Ammon's horn (tissue), 1 donor: ENCODE results near the gene TP63.

Experiments used
- DNase-seq: peaks from one replicate; pipeline ENCODE4 v3.0.0-alpha.2; 2016; ENCODE audit warnings: low spot score

Gene TP63

GRCh38 chr3:189821262-189821661 is 190.1 kb downstream of the TP63 start:
- no peak for DNase-seq

- DNase-seq = no peak
These were observed 191.5 kb downstream of the TP63 start for GRCh38 chr3:189822726-189823125.

GRCh38 chr3:189824629-189825312 is 193.6 kb downstream of the TP63 start:
- DNase-seq = no peak

- no peak for DNase-seq
These were observed 195.4 kb downstream of the TP63 start for GRCh38 chr3:189826566-189826965.

GRCh38 chr3:189827108-189827507 is 195.9 kb downstream of the TP63 start:
- no peak for DNase-seq

GRCh38 chr3:189830401-189830800 is 199.2 kb downstream of the TP63 start:
- DNase-seq = no peak

- DNase-seq = no peak
These were observed 202.1 kb downstream of the TP63 start for GRCh38 chr3:189833266-189833665.

DNA sequence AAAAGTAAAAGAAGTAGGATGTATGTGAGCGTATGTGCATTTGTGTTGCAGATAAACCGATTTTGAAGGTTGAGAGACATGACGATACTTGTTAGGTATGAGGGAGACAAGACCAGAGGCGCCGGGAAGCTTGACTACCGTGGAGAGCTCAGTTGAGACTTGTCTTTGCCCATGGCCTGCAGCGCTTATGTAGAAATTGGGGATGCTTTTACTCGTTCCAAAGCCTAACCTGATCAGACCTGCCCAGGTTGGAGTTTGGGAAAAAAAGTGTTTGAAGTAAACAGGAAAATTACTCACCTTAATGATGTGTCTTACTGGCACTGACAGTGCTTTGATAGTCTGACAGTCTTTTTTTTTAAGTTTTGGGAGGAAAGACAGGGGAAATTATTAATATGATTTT is 202.8 kb downstream of the TP63 start:
- no peak for DNase-seq

DNA sequence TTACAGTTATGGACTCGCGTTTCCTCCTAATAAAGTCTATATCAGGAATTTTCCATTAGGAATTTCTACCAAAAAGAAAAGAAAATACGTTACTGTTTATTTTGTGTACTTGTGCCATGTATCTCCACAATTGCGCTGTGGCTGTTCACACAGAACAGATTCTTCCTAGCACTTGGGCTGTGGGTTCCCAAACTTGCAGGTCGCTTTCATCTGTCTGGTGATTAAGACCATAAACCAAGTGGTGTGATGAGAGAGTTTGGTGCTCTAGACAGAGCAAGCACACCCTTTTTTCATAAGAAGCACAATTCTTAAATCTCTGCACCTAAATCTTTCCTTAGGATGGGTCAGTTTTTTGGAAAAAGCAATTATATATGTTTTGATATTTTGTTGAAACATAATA is 203.3 kb downstream of the TP63 start:
- DNase-seq = no peak

GRCh38 chr3:189836795-189837194 is 205.6 kb downstream of the TP63 start:
- DNase-seq = no peak

- no peak for DNase-seq
These were observed 207.1 kb downstream of the TP63 start for GRCh38 chr3:189838291-189838690.

DNA sequence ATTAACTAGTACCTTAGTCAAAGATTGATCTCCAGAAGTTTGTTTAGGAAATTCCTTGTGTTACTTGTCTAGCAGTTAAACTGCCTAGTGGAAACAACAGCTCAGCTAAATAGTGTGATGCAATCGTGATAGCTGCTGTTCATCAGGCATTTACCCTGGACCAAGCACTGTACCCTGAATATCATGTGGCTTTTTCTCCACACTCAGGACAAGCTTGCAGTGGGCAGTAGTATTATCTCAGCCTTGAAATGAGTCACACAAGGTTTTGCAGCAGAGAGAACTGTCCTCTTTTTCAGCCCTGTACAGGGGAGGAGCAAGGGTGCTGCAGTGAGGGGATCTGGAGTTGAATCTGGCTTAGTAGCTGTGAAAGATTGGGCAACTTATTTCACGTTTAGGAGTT is 208.4 kb downstream of the TP63 start:
- no peak for DNase-seq

DNA sequence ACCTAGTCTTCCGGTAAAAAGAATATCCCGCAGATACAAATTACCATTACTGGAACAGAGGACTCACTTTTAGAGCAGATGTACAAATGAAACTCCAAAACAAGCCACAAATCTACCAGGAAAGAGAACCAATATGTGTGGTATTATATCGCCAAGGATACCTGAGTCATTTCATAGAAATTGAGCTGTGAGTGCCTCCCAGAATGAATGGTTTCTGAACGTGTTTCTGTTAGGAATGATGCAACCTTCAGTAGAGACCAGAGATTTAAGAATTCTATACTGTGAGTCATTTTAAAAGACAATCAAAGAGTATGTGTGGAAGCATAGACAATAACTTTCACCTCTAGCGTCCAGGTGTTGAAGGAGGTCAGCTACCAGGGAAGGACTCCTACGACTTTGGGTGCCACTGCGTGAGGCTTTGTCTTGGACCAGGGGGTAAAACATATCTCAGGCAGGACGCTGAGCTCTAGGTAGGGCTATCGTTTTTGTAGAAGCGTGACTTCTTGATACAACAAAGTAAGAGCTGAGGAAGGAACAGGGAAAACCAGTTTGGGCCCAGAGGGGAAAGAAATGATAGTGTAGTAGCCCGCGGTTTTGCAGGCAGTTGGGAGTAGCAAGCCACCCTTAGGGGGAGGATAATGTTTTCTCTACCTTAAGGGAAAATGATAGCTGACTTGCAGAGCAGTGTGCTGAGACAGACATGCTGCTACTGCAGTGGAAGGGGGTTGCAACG is 210.4 kb downstream of the TP63 start:
- DNase-seq = no peak

DNA sequence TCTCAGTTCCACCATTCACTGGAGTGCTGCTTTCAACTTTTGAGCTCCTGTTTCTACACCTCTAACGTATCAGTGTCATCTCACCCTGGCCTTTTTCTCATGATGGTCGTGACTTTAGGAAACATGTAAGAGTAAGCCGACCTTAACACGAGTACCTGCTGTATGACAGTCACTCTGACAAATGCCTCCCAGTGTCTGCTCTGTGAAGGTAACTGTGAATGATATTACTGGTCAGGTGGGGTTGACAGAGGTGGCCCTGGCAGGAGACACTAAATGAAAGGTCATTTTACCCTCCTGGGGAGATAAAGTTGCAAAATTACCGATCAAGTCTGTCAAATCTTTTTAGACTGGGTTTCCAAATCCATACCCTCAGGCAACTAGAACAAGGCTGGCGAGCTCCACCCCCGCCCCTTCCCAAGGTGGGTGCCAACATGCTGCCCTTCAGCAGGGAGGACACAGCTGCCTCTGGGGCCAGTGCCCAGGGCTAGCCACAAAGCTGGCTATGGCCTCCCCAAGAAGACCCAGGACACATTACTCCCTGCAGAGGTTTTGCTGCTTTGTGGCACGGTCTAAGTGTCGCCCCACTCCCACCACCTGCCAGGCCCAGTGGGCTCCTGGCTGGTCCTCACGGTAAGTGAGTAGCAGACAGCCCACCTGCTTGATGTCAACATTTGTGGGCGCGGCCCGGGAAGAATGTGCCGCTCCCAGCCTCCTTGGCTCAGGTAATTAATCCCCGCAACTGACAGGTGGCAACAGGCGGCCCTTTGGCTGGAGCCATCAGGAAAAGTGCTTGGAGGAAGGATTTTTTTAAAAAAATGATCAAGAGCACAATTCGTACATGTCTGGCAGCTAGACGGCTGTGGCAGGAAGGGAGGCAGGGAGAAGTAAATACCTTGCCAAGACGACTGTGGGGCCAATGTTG is 211.8 kb downstream of the TP63 start:
- no peak for DNase-seq

DNA sequence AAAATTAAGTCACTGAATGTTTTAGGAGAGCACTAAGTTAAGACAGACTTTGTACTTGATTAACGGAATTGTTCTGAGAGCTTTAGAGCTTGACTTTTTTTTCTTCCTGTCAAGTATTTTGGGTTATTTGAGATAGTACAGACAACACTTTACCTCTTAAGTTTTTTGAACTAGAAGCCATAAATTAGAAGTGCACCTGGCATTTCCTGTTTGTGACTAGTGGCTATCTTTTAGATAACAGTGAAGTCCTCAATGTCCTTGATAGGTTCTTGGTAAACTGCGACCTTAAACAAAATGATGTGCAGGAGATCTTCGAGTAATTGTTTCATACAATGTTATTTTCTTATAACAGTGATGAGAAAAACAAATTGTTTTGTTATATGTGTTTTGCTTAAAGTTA is 213.9 kb downstream of the TP63 start:
- DNase-seq = no peak

DNA sequence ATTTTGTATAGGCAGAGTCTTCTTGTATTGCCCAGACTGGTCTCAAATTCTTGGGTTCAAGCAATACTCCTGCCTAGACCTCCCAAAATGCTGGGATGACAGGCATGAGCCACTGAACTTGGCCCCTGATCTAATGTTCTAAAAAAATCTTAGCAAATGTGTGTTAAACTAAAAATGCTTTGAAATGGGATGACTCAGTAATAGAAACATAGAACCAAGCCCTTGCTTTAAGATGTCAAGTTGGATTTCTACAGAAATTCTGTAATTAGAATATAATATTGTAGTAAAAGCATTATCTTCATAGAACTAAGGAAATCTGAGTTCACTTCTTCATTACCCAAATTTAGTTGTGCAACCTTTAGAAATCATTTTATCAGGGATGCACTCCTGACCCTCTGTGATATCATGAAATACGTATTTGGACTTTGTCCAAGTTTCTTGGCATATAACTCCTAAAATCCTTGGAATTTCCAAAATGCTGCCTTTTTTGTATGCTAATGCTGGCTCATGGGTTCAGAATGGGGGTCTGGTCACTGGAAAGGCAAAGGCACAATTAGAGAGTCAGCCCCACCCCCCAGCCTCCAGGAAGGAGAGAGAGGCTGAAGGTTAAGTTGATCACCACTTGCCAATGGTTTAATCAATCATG is 217.3 kb downstream of the TP63 start:
- DNase-seq = no peak

DNA sequence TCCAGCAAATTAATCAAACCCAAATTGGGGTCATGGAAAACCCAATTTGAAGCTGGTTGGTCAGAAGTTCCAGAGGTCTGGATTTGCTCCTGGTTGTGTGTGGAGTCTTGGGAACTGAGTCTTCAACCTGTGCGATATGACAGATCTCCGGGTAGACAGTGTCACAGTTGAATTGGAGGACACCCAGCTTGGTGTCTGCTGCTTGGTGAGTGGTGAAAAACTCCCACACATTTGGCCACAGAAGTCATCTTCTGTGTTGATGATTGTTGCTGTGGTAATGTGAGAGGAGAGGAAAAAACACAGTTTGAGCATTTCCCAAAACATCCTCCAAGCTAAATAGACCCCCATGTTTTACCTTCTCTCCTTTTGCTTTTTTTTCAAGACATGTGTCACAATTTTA is 218.1 kb downstream of the TP63 start:
- DNase-seq = no peak

DNA sequence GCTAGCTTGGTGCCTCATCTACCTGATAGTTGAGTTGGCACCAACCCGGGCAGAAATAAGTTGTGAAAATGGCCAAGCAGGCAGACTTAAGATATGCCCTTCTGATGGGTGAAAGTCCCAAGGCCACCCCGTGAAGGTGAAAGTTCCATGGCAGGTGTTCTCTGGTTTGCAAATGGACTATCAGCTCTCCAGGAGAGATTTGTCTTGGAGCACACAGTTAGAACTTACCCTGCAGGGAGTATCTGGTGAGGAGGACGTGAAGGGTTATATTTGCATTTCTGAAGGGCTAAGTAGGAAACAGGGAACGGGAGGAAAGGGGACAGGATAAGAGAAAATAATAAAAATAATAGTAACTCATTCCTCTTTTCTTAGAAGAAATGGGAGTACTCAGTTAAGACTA is 220.5 kb downstream of the TP63 start:
- no peak for DNase-seq

- DNase-seq = no peak
These were observed 222.7 kb downstream of the TP63 start for GRCh38 chr3:189853906-189854305.

DNA sequence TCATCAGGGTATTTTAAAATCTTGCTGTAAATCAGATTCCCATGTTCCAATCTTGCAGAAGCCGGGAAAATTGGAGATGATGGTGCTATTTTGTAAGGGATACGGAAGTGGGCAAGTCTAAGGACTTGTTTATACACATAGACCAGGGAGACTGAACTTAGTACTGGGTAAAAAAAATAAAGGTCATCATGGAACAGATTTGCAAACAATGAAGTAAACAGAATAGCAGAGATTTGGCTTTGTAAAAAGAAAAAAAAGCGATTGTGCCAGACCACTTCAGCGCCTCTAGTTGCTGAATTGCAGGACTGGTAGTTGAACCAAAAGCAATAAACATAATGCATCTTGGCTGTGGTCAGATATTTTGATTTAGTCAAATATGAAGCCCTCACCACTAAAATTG is 229.1 kb downstream of the TP63 start:
- DNase-seq = no peak

DNA sequence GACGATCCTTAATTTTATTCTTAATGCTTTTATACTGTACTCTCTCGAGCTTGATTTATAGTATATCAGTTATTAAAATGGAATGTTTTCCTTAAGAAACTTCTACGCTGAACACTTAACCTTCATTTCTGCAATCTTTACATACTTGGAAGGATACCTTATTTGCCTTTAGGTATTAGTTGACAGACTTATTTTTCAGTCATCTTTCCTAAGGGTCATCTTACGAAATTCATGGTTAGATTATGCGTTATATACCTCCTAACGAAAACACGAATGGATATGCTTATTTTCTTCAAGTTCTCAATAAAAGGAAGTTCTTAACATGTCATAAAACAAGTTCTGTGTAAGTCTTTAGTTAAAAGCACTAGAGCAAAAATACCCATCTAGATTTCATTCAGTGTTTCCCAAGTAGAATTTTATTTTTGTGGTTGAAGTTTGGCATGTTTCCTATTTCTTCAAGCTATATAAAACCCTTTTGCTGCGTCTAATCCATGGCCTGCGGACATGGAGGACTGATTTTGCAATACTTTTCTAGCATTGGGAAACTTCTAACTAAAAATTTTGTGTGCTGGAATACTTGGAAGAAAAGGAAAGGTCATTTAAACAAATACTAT is 231.3 kb downstream of the TP63 start:
- no peak for DNase-seq

DNA sequence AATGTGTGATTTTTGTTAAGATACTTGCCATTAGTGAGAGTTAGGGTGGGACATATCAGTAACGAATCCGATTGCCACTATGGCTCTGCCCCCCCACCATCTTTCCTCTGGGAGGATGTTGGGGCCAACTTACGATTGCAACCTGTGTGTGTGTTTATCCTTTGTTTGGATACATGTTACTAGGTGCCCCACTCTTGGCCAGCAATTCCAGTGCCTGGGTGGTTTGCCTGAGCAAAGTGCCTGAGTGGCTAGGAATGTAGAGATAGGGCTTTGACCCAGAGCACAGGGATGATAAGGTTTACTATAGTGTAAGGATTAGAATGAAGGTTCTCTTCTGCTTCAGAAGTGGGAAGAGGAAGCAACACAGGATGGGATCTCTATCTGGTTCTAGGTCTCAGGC is 231.8 kb downstream of the TP63 start:
- no peak for DNase-seq
